HEK293 (cell line): ENCODE data around the gene PCLAF.

Experiments
- CTCF ChIA-PET: fragments of 350-600 bp; formaldehyde crosslinking; extraction: SDS; loops from one replicate; lab custom pipeline; 2021; ENCODE audit warnings: antibody characterized with exemption; lab: Yijun Ruan, JAX
- POLR2A ChIA-PET: fragments of 300-600 bp; formaldehyde crosslinking; extraction: SDS; loops from one replicate; lab custom pipeline; 2020; ENCODE audit warnings: antibody characterized with exemption, inconsistent platforms; lab: Yijun Ruan, JAX
- H3K27ac ChIP-seq: fragments of 200-500 bp; sonication (Bioruptor generic); 2 replicates; pipeline ENCODE4 v1.5.1; 2014; ENCODE audit warnings: low read depth, low read length, control low read depth, inconsistent platforms; ENCODE audit errors: extremely low read depth
- H3K36me3 ChIP-seq, 2 experiments: fragments of 200-500 bp in 1 of 2; sonication (Bioruptor generic) in 1 of 2; 1 replicate in 1 of 2; 2 replicates in 1 of 2; pipeline ENCODE4 v1.5.1; 2014 to 2017; ENCODE audit warnings: inconsistent platforms in 2 of 2, low read length in 2 of 2; ENCODE audit not compliant: control insufficient read depth in 2 of 2, insufficient read depth in 1 of 2
- H3K4me1 ChIP-seq: fragments of 200-500 bp; sonication (Bioruptor generic); 2 replicates; pipeline ENCODE4 v1.5.1; 2014; ENCODE audit warnings: mild to moderate bottlenecking, low read length, inconsistent platforms; ENCODE audit not compliant: control insufficient read depth, insufficient read depth
- H3K4me3 ChIP-seq: 2 replicates; pipeline ENCODE4 v1.5.1; 2011; ENCODE audit warnings: low read depth, mild to moderate bottlenecking, control low read depth, low read length, moderate library complexity
- H3K9me3 ChIP-seq: fragments of 200-500 bp; sonication (Bioruptor generic); 2 replicates; pipeline ENCODE4 v1.5.1; 2014; ENCODE audit warnings: low read depth, low read length, inconsistent platforms; ENCODE audit not compliant: control insufficient read depth, insufficient read depth
- HOXC10 ChIP-seq: sonication (generic); formaldehyde crosslinking; IDR thresholded peaks from 2 replicates; pipeline ENCODE4 v1.8.1; 2023; ENCODE audit warnings: mild to moderate bottlenecking, missing genetic modification reagents
- PRDM1 ChIP-seq: fragments of 450-650 bp; formaldehyde crosslinking; IDR thresholded peaks from 2 replicates; pipeline ENCODE4; 2016; ENCODE audit warnings: missing biosample characterization, missing genetic modification characterization
- YY1 ChIP-seq: fragments of 450-650 bp; formaldehyde crosslinking; IDR thresholded peaks from 2 replicates; pipeline ENCODE4 v1.5.1; 2018; ENCODE audit warnings: missing biosample characterization, missing genetic modification characterization
- ZBTB8A ChIP-seq: fragments of 450-650 bp; formaldehyde crosslinking; IDR thresholded peaks from 2 replicates; pipeline ENCODE4 v1.5.1; 2016; ENCODE audit warnings: missing biosample characterization, missing genetic modification characterization
- ZFP37 ChIP-seq: fragments of 450-650 bp; formaldehyde crosslinking; IDR thresholded peaks from 2 replicates; pipeline ENCODE4 v1.5.1; 2016; ENCODE audit warnings: missing biosample characterization, missing genetic modification characterization
- ZFP41 ChIP-seq: fragments of 450-650 bp; formaldehyde crosslinking; IDR thresholded peaks from 2 replicates; pipeline ENCODE4 v1.5.1; 2016; ENCODE audit warnings: missing biosample characterization, missing genetic modification characterization, borderline replicate concordance
- ZNF138 ChIP-seq: fragments of 450-650 bp; formaldehyde crosslinking; IDR thresholded peaks from 2 replicates; pipeline ENCODE4 v1.5.1; 2016; ENCODE audit warnings: missing biosample characterization, missing genetic modification characterization, borderline replicate concordance
- ZNF404 ChIP-seq: fragments of 450-650 bp; formaldehyde crosslinking; IDR thresholded peaks from 2 replicates; pipeline ENCODE4 v1.5.1; 2017; ENCODE audit warnings: missing biosample characterization, missing genetic modification characterization
- ZNF423 ChIP-seq: fragments of 450-650 bp; formaldehyde crosslinking; IDR thresholded peaks from 2 replicates; pipeline ENCODE4 v1.5.1; 2016; ENCODE audit warnings: missing biosample characterization, missing genetic modification characterization
- ZNF48 ChIP-seq: fragments of 450-650 bp; formaldehyde crosslinking; IDR thresholded peaks from 2 replicates; pipeline ENCODE4 v1.5.1; 2016; ENCODE audit warnings: missing biosample characterization, missing genetic modification characterization
- ZNF560 ChIP-seq: fragments of 450-650 bp; formaldehyde crosslinking; IDR thresholded peaks from 2 replicates; pipeline ENCODE4 v1.5.1; 2017; ENCODE audit warnings: missing biosample characterization, missing genetic modification characterization, borderline replicate concordance
- ZNF571 ChIP-seq: fragments of 450-650 bp; formaldehyde crosslinking; IDR thresholded peaks from 2 replicates; pipeline ENCODE4 v1.5.0; 2017; ENCODE audit warnings: missing biosample characterization, missing genetic modification characterization
- ZNF670 ChIP-seq: fragments of 450-650 bp; formaldehyde crosslinking; IDR thresholded peaks from 2 replicates; pipeline ENCODE4 v1.5.1; 2016; ENCODE audit warnings: missing biosample characterization, missing genetic modification characterization, low read depth
- ZNF785 ChIP-seq: fragments of 450-650 bp; formaldehyde crosslinking; IDR thresholded peaks from 2 replicates; pipeline ENCODE4 v1.5.1; 2016; ENCODE audit warnings: missing biosample characterization, missing genetic modification characterization
- ZNF792 ChIP-seq: fragments of 450-650 bp; formaldehyde crosslinking; IDR thresholded peaks from 2 replicates; pipeline ENCODE4 v1.5.1; 2016; ENCODE audit warnings: missing biosample characterization, missing genetic modification characterization
- ZNF830 ChIP-seq: fragments of 450-650 bp; IDR thresholded peaks from 2 replicates; pipeline ENCODE4 v1.5.0; 2018; ENCODE audit warnings: missing biosample characterization, missing genetic modification characterization, low read depth, mild to moderate bottlenecking, moderate library complexity
- TF ChIP-seq, protein P1 (sequence below): fragments of 450-650 bp; formaldehyde crosslinking; conservative IDR thresholded peaks from 2 replicates; pipeline ENCODE4 v1.5.1; 2016; ENCODE audit warnings: low read depth, missing biosample characterization, missing genetic modification characterization
- TF ChIP-seq, protein P2 (sequence below): fragments of 450-650 bp; formaldehyde crosslinking; IDR thresholded peaks from 2 replicates; pipeline ENCODE4 v1.5.1; 2016; ENCODE audit warnings: missing biosample characterization, missing genetic modification characterization
- TF ChIP-seq, protein P3 (sequence below): fragments of 450-650 bp; formaldehyde crosslinking; IDR thresholded peaks from 2 replicates; pipeline ENCODE4 v1.5.1; 2016; ENCODE audit warnings: missing biosample characterization, missing genetic modification characterization
- TF ChIP-seq, protein P4 (sequence below): fragments of 450-650 bp; formaldehyde crosslinking; IDR thresholded peaks from 2 replicates; pipeline ENCODE4 v1.5.1; 2016; ENCODE audit warnings: missing biosample characterization, missing genetic modification characterization
- TF ChIP-seq, protein P5 (sequence below): fragments of 450-650 bp; formaldehyde crosslinking; IDR thresholded peaks from 2 replicates; pipeline ENCODE4 v1.5.1; 2017; ENCODE audit warnings: missing biosample characterization, missing genetic modification characterization
- TF ChIP-seq, protein P6 (sequence below): fragments of 450-650 bp; formaldehyde crosslinking; IDR thresholded peaks from 2 replicates; pipeline ENCODE4 v1.5.1; 2017; ENCODE audit warnings: missing biosample characterization, missing genetic modification characterization

The PCLAF gene

DNA sequence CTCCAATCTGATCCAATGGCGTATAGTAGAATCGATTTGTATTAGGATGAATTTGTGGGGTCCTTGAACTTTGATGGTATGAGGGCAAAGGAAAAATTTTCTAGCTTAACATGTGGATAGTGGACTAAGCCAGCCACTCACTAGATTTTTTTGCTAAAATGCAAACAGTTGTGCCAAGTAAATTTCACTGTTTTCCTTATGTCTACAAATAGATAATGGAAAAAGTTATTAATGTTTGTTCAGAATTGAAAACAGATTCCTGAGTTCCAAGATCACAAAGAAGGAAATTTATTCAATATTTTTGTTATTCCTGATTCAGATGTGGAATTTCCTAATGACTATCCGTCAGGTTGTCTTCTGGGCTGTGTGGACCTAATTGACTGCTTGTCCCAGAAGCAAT is 44.0 kb upstream of the PCLAF start (continued):
- TF ChIP-seq, protein P1, sequence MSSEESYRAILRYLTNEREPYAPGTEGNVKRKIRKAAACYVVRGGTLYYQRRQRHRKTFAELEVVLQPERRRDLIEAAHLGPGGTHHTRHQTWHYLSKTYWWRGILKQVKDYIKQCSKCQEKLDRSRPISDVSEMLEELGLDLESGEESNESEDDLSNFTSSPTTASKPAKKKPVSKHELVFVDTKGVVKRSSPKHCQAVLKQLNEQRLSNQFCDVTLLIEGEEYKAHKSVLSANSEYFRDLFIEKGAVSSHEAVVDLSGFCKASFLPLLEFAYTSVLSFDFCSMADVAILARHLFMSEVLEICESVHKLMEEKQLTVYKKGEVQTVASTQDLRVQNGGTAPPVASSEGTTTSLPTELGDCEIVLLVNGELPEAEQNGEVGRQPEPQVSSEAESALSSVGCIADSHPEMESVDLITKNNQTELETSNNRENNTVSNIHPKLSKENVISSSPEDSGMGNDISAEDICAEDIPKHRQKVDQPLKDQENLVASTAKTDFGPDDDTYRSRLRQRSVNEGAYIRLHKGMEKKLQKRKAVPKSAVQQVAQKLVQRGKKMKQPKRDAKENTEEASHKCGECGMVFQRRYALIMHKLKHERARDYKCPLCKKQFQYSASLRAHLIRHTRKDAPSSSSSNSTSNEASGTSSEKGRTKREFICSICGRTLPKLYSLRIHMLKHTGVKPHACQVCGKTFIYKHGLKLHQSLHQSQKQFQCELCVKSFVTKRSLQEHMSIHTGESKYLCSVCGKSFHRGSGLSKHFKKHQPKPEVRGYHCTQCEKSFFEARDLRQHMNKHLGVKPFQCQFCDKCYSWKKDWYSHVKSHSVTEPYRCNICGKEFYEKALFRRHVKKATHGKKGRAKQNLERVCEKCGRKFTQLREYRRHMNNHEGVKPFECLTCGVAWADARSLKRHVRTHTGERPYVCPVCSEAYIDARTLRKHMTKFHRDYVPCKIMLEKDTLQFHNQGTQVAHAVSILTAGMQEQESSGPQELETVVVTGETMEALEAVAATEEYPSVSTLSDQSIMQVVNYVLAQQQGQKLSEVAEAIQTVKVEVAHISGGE (tag by site-specific recombination), result no peak
- TF ChIP-seq, protein P2, sequence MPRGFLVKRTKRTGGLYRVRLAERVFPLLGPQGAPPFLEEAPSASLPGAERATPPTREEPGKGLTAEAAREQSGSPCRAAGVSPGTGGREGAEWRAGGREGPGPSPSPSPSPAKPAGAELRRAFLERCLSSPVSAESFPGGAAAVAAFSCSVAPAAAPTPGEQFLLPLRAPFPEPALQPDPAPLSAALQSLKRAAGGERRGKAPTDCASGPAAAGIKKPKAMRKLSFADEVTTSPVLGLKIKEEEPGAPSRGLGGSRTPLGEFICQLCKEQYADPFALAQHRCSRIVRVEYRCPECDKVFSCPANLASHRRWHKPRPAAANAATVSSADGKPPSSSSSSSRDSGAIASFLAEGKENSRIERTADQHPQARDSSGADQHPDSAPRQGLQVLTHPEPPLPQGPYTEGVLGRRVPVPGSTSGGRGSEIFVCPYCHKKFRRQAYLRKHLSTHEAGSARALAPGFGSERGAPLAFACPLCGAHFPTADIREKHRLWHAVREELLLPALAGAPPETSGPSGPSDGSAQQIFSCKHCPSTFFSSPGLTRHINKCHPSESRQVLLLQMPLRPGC (tag by site-specific recombination), result no peak

DNA sequence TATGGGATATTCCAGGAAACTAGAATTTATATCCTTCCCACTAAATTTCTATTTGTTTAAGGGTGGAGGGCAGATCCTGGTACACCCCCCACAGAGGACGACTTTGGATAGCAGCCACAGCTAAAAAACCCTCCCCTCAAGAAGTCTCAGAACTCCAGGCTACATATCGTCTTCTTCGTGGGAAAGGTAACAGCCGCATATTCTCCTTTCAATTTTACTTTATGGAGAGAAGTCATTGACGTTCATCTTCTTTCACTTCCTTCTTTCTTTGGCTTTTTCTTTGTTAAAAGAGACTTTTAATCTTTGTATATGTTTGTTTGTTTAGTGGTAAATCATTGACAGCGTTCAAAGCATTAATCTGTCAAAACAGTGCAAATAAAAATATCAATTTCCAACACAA is 42.7 kb upstream of the PCLAF start:
- TF ChIP-seq ZNF830 (tag by site-specific recombination) (no peak), YY1 (tag by site-specific recombination) (no peak), HOXC10 (CRISPR knock-in tag) (no peak), ZNF404 (tag by site-specific recombination) (no peak), ZNF423 (tag by site-specific recombination) (no peak), ZFP41 (tag by site-specific recombination) (no peak), ZNF571 (tag by site-specific recombination) (no peak), ZFP37 (tag by site-specific recombination) (no peak), PRDM1 (no peak), ZNF785 (tag by site-specific recombination) (no peak), ZBTB8A (no peak), ZNF792 (tag by site-specific recombination) (no peak), ZNF138 (no peak), ZNF670 (no peak), ZNF560 (tag by site-specific recombination) (no peak), ZNF48 (tag by site-specific recombination) (no peak)
- TF ChIP-seq, protein P3, sequence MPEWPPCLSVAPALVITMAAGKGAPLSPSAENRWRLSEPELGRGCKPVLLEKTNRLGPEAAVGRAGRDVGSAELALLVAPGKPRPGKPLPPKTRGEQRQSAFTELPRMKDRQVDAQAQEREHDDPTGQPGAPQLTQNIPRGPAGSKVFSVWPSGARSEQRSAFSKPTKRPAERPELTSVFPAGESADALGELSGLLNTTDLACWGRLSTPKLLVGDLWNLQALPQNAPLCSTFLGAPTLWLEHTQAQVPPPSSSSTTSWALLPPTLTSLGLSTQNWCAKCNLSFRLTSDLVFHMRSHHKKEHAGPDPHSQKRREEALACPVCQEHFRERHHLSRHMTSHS, result no peak
- TF ChIP-seq, protein P4, sequence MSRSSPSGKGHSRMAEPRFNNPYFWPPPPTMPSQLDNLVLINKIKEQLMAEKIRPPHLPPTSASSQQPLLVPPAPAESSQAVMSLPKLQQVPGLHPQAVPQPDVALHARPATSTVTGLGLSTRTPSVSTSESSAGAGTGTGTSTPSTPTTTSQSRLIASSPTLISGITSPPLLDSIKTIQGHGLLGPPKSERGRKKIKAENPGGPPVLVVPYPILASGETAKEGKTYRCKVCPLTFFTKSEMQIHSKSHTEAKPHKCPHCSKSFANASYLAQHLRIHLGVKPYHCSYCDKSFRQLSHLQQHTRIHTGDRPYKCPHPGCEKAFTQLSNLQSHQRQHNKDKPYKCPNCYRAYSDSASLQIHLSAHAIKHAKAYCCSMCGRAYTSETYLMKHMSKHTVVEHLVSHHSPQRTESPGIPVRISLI (tag by site-specific recombination), result no peak
- TF ChIP-seq, protein P5, sequence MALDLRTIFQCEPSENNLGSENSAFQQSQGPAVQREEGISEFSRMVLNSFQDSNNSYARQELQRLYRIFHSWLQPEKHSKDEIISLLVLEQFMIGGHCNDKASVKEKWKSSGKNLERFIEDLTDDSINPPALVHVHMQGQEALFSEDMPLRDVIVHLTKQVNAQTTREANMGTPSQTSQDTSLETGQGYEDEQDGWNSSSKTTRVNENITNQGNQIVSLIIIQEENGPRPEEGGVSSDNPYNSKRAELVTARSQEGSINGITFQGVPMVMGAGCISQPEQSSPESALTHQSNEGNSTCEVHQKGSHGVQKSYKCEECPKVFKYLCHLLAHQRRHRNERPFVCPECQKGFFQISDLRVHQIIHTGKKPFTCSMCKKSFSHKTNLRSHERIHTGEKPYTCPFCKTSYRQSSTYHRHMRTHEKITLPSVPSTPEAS (tag by site-specific recombination), result no peak
- TF ChIP-seq, protein P6, sequence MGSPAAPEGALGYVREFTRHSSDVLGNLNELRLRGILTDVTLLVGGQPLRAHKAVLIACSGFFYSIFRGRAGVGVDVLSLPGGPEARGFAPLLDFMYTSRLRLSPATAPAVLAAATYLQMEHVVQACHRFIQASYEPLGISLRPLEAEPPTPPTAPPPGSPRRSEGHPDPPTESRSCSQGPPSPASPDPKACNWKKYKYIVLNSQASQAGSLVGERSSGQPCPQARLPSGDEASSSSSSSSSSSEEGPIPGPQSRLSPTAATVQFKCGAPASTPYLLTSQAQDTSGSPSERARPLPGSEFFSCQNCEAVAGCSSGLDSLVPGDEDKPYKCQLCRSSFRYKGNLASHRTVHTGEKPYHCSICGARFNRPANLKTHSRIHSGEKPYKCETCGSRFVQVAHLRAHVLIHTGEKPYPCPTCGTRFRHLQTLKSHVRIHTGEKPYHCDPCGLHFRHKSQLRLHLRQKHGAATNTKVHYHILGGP (tag by site-specific recombination), result no peak
- POLR2A ChIA-PET, result no interaction called here
- Histone ChIP-seq H3K4me3 (no peak overlapping the region), H3K4me1 (no peaks in the 10 kb centered on the region), H3K9me3 (no peaks in the 10 kb centered on the region), H3K36me3 (peaks cover 12 to 32% of the 10 kb centered on the region in 2 experiments), H3K27ac (no peak overlapping the region)
- CTCF ChIA-PET, result interaction anchor here (0.7 kb wide), 1 partner anchor 260 kb away, joined by 3 read pairs; no protein-coding TSS in a partner anchor
